ENCODE measurements around the gene IQSEC1. TPM values are rescaled to one million over a fixed set of nuclear protein-coding genes. Genes with fewer than 3 reads are reported as not detected.

The IQSEC1 gene
- total and polyA plus RNA-seq, 9 of the 15 experiments (the other 6 are each of a cell fraction or from before 2014, with no cell fraction given): 0.56 to 39.0 (median 6.8) TPM

DNA sequence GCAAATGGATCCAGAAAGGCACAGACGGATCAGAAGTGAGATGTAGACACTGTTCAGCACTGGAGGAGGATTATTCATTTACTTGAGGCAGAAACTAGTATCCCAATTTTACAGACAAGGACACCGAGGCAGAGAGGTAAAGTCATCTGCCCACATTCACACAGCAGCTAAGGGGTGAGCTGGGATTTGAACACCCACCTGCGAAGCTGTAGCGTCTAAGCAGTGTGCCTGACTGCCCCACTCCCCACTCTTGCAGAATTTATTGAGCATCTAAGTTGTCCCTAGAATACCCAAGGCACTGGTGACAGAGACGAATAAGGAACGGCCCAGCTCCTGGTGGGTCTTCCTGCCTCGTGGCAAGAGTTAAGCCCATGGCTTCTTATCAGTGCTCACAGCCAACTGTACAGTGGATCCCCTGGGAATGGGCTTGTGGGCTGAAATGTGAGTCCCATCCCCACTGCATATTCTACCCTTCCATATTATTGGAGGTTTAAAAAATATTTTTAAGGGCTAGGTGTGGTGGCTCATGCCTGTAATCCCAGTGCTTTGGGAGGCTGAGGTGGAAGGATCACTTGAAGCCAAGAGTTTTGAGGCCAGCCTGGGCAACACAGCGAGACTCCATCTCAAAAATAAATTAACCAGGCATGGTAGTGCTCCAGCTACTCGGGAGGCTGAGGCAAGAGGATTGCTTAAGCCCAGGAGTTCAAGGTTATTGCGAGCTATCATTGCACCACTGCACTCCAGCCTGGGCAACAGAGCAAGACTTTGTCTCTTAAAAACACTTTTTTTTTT is 77.6 kb downstream of the IQSEC1 start (continued):
- TF ChIP-seq FIP1L1 (IDR thresholded peaks at IDR 0.05; ENCODE audit: low read depth, low read length, poor library complexity, severe bottlenecking): no peak
- no peak for TF ChIP-seq HLTF (IDR thresholded peaks at IDR 0.05)
- TF ChIP-seq ZNF41 (CRISPR knock-in tag; conservative IDR thresholded peaks at IDR 0.05): peak; percentile 82
- TF ChIP-seq, protein P1, sequence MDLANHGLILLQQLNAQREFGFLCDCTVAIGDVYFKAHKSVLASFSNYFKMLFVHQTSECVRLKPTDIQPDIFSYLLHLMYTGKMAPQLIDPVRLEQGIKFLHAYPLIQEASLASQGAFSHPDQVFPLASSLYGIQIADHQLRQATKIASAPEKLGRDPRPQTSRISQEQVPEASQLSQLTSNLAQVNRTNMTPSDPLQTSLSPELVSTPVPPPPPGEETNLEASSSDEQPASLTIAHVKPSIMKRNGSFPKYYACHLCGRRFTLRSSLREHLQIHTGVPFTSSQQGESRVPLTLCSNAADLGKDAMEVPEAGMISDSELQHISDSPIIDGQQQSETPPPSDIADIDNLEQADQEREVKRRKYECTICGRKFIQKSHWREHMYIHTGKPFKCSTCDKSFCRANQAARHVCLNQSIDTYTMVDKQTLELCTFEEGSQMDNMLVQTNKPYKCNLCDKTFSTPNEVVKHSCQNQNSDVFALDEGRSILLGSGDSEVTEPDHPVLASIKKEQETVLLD (IDR thresholded peaks at IDR 0.05): no peak
- no peak for TF ChIP-seq PHF21A (IDR thresholded peaks at IDR 0.05; ENCODE audit: borderline replicate concordance, low read depth)
- TF ChIP-seq ZNF12 (CRISPR knock-in tag; IDR thresholded peaks at IDR 0.05): 0 out of 2 replicates have a peak, but pooled peaks have one; percentile 38
- TF ChIP-seq FOXK2 (conservative IDR thresholded peaks at IDR 0.05 in 1 of 2, IDR thresholded peaks at IDR 0.05 in 1 of 2; ENCODE audit: low read depth in 2 of 2): no peak
- TF ChIP-seq KAT2B (IDR thresholded peaks at IDR 0.05; ENCODE audit: low read depth, low read length): no peak
- TF ChIP-seq SNRNP70 (optimal IDR thresholded peaks at IDR 0.05; ENCODE audit: low read depth, low read length): no peak
- no peak for TF ChIP-seq RFX1 (IDR thresholded peaks at IDR 0.05)
- no peak for TF ChIP-seq ATF1 (CRISPR knock-in tag; IDR thresholded peaks at IDR 0.05)
- TF ChIP-seq ATF1 (tag; IDR thresholded peaks at IDR 0.05): peak; percentile 4; the same call in 1 of the 2 replicates
- no peak for TF ChIP-seq TGIF2 (CRISPR knock-in tag; IDR thresholded peaks at IDR 0.05)
- TF ChIP-seq CTBP1 (IDR thresholded peaks at IDR 0.05; ENCODE audit: borderline replicate concordance): no peak
- no peak for TF ChIP-seq RBM34 (IDR thresholded peaks at IDR 0.05; ENCODE audit: borderline replicate concordance, insufficient read depth, low read length)
- TF ChIP-seq, protein P2, sequence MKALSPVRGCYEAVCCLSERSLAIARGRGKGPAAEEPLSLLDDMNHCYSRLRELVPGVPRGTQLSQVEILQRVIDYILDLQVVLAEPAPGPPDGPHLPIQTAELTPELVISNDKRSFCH (CRISPR knock-in tag; IDR thresholded peaks at IDR 0.05): no peak
- TF ChIP-seq, protein P2 (tag; IDR thresholded peaks at IDR 0.05): peak; percentile 85; the same call in 1 of the 2 replicates
- TF ChIP-seq KLF1 (tag; IDR thresholded peaks at IDR 0.05): no peak
- TF ChIP-seq ZNF282 (CRISPR knock-in tag; IDR thresholded peaks at IDR 0.05): 0 out of 2 replicates have a peak, but pooled peaks have one; percentile 70
- TF ChIP-seq NR2C2 (CRISPR knock-in tag; IDR thresholded peaks at IDR 0.05): no peak
- peak; percentile 46 for TF ChIP-seq NR2C2 (tag; IDR thresholded peaks at IDR 0.05)
- TF ChIP-seq ZNF354B (CRISPR knock-in tag; IDR thresholded peaks at IDR 0.05): no peak
- TF ChIP-seq ZNF24 (IDR thresholded peaks at IDR 0.05): no peak
- TF ChIP-seq GATAD2B (IDR thresholded peaks at IDR 0.05; ENCODE audit: borderline replicate concordance): no peak; the same call in 1 of the 2 replicates
- TF ChIP-seq, protein P3, sequence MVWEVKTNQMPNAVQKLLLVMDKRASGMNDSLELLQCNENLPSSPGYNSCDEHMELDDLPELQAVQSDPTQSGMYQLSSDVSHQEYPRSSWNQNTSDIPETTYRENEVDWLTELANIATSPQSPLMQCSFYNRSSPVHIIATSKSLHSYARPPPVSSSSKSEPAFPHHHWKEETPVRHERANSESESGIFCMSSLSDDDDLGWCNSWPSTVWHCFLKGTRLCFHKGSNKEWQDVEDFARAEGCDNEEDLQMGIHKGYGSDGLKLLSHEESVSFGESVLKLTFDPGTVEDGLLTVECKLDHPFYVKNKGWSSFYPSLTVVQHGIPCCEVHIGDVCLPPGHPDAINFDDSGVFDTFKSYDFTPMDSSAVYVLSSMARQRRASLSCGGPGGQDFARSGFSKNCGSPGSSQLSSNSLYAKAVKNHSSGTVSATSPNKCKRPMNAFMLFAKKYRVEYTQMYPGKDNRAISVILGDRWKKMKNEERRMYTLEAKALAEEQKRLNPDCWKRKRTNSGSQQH (CRISPR knock-in tag; IDR thresholded peaks at IDR 0.05): no peak
- TF ChIP-seq, protein P4, sequence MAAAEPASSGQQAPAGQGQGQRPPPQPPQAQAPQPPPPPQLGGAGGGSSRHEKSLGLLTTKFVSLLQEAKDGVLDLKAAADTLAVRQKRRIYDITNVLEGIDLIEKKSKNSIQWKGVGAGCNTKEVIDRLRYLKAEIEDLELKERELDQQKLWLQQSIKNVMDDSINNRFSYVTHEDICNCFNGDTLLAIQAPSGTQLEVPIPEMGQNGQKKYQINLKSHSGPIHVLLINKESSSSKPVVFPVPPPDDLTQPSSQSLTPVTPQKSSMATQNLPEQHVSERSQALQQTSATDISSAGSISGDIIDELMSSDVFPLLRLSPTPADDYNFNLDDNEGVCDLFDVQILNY (CRISPR knock-in tag; IDR thresholded peaks at IDR 0.05): no peak
- no peak for TF ChIP-seq JUND (IDR thresholded peaks at IDR 0.05; ENCODE audit: borderline replicate concordance, low read depth, low read length)
- TF ChIP-seq JUND (tag; IDR thresholded peaks at IDR 0.05; ENCODE audit: borderline replicate concordance, low read depth, low read length): no peak; the same call in 2 of the 3 replicates
